Retinal pigment epithelial cell (primary cell): ENCODE results near the gene CACNA2D3.

ENCODE experiments used
- DNase-seq: peaks from one replicate; pipeline ENCODE4 v3.0.0-alpha.2; 2010; ENCODE audit warnings: low read depth
- H3K4me3 ChIP-seq: 2 replicates; pipeline ENCODE4 v1.5.1; 2011; ENCODE audit warnings: mild to moderate bottlenecking, low read length, control low read depth, moderate library complexity
- TF ChIP-seq, protein P1 (sequence below): conservative IDR thresholded peaks from 2 replicates; pipeline ENCODE4 v1.5.1; 2011; ENCODE audit warnings: low read depth, low read length, control low read depth, inconsistent platforms

Gene CACNA2D3

DNA sequence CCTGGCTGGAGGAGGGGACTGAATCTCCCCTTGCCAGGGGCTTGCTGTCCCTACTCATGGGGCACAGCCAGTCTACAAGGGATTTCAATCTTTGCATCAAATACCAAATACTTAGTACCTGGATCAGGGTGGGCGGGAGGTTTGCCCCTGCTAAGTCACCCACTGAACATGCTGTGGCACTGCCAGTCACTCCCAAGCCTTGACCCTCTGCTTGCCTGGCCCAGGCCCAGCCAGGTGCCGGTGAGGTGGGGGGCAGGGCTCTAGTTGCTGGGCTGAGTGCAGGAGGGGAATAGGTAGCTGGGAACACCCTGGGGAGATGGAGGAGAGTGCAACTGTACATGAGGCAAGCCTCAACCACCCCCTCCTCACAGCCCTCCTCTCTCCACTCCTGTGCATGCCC is 941.8 kb downstream of the CACNA2D3 start:
- TF ChIP-seq, protein P1, sequence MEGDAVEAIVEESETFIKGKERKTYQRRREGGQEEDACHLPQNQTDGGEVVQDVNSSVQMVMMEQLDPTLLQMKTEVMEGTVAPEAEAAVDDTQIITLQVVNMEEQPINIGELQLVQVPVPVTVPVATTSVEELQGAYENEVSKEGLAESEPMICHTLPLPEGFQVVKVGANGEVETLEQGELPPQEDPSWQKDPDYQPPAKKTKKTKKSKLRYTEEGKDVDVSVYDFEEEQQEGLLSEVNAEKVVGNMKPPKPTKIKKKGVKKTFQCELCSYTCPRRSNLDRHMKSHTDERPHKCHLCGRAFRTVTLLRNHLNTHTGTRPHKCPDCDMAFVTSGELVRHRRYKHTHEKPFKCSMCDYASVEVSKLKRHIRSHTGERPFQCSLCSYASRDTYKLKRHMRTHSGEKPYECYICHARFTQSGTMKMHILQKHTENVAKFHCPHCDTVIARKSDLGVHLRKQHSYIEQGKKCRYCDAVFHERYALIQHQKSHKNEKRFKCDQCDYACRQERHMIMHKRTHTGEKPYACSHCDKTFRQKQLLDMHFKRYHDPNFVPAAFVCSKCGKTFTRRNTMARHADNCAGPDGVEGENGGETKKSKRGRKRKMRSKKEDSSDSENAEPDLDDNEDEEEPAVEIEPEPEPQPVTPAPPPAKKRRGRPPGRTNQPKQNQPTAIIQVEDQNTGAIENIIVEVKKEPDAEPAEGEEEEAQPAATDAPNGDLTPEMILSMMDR, result no peak
- DNase-seq, result no peak
- no peak overlapping the region for H3K4me3 ChIP-seq

DNA sequence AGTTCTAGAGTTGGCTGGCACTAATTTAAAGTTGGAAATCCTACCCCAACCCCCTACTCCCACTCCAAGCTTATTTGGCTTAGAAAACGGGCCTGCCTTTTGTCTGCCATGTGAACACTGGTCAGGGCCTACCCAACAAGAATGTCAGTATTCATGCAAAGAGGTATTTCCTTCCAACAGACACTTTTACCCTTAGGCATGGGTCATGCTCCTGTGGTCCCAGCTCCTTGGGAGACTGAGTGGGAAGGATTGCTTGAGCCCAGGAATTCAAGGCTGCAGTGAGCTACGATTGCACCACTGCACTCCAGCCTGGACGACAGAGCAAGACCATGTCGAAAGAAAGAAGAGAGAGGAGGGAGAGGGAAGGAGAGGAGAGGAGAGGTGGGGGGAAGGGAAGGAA is 943.0 kb downstream of the CACNA2D3 start:
- no peak for DNase-seq
- TF ChIP-seq, protein P1, result no peak
- no peak overlapping the region for H3K4me3 ChIP-seq

DNA sequence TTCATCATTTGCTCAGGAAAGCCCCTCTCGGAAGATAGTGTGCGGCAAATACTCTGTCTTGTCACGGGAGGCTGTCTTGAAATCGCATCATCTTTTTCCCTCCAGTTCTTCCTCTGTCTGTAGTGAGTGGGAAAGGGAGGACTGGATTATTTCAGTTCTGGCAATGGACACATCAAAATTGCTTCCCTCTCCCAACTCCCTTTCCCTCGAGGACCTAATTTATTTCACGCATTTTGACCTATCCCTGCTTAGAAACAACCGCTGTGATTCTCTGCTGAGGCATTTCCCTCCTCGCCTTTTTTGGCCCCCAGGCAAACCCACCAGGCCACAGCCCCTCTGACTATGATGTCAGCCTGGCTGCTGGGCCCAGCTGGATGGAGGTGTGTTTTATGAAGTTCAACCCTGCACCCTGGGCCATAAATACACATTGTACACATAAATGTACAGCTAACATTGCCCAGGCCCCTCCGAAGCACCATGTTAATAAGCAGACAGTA is 944.2 kb downstream of the CACNA2D3 start:
- H3K4me3 ChIP-seq, result no peak overlapping the region
- DNase-seq, result no peak
- TF ChIP-seq, protein P1, result no peak

DNA sequence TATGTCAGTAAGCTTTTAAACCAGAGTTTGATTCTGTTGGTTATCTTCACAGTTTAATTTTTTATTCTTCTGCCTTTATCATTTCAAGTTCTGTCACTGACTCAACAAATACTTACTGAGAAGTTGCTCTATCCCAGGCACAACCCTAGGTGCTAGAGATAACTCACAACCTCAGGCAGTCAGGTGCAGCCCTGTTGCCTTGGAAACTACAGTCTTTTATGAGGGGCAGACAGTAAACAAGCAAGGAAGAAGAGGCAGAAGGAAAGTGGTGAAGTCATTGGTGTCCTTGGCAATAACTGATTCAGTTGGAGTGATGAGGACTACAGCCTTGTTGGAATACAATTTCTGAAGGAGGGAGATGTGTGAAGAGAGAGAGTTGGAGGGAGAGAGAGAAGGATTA is 947.6 kb downstream of the CACNA2D3 start:
- H3K4me3 ChIP-seq, result no peak overlapping the region
- DNase-seq, result no peak
- TF ChIP-seq, protein P1, result no peak

DNA sequence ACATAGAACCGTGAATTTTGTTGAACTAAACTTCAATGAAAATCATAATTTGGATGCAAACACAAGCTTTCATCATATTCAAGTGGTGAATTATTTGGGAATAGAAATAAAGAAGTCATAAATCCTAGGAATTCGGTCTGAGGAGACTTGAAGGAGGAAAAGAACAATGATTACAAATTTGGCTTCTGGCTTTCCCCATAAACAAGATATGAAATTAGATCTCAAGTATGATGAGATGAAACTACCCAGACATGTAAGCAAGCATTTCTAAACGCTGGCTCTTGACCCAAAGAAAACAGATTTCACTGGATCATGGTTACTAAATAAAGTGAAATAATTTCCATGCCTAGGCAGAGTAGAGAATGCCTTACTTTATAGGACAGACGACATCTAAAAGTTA is 952.4 kb downstream of the CACNA2D3 start:
- TF ChIP-seq, protein P1, result no peak
- no peak overlapping the region for H3K4me3 ChIP-seq
- no peak for DNase-seq

DNA sequence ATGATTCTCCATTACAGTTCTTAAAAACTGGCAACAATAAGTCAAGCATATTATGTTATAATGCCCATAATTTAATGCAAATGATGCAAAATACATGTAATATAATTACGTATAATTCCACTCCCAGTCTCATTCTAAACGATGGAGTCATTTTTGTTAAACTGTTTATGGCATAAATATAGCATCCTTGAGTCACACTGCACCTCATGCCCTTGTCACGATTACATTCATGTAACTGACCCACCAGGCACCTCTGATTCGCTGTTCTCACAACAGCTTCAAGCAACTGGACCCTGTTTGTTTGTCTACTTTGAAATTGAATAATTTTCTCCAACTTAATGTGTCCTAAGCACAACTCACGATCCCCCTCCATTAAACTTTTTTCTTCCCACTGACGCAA is 953.5 kb downstream of the CACNA2D3 start:
- H3K4me3 ChIP-seq, result no peak overlapping the region
- TF ChIP-seq, protein P1, result no peak
- DNase-seq, result no peak

GRCh38 chr3:55077726-55078125 is 955.4 kb downstream of the CACNA2D3 start:
- no peak for DNase-seq

More at GRCh38 chr3:55077726-55078125, 955.4 kb downstream of the CACNA2D3 start:
- no peak overlapping the region for H3K4me3 ChIP-seq
- TF ChIP-seq, protein P1, result no peak
